Measurements from ENCODE around the gene UBXN6.

DNA sequence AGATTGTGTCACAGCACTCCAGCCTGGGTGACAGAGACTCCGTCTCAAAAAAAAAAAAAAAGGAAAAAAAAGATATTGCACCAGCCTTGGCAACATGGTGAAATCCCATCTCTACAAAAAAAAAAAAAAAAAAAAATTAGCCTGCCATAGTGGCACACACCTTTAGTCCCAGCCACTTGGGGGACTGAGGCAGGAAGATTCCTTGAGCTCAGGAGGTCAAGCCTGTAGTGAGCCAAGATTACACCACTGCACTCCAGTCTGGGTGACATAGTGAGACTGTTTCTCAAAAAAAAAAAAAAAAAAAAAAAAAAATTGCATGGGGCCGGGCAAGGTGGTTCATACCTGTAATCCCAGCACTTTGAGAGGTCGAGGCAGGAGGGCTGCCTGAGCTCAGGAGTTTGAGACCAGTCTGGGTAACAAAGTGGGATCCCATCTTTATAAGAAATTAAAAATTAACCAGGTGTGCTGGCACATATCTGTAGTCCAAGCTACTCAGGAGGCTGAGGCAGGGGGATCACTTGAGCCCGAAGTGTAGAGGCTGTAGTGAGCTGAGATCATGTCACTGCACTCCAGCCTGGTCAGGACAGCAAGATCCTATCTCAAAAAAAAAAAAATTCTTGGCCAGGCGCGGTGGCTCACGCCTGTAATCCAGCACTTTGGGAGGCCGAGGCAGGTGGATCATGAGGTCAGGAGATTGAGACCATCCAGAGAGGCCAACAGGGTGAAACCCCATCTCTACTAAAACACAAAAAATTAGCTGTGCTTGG, 7.4 kb upstream of the UBXN6 start:
- TF ChIP-seq, protein P1, sequence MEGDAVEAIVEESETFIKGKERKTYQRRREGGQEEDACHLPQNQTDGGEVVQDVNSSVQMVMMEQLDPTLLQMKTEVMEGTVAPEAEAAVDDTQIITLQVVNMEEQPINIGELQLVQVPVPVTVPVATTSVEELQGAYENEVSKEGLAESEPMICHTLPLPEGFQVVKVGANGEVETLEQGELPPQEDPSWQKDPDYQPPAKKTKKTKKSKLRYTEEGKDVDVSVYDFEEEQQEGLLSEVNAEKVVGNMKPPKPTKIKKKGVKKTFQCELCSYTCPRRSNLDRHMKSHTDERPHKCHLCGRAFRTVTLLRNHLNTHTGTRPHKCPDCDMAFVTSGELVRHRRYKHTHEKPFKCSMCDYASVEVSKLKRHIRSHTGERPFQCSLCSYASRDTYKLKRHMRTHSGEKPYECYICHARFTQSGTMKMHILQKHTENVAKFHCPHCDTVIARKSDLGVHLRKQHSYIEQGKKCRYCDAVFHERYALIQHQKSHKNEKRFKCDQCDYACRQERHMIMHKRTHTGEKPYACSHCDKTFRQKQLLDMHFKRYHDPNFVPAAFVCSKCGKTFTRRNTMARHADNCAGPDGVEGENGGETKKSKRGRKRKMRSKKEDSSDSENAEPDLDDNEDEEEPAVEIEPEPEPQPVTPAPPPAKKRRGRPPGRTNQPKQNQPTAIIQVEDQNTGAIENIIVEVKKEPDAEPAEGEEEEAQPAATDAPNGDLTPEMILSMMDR (IDR thresholded peaks at IDR 0.05), result no peak
- TF ChIP-seq POLR2A (IDR thresholded peaks at IDR 0.05), result no peak

Measured in heart left ventricle (tissue), 13 donors.